Loucy (cell line): ENCODE results near the gene ETAA1.

Experiments
- H2AFZ ChIP-seq: fragments of 200-600 bp; sonication (generic); 2 replicates; pipeline ENCODE4 v1.6.0; 2016; ENCODE audit warnings: antibody characterized with exemption, mild to moderate bottlenecking, low read length, moderate library complexity
- H3F3A ChIP-seq: fragments of 200-600 bp; 2 replicates; pipeline ENCODE4 v1.6.0; 2016; ENCODE audit warnings: antibody characterized with exemption, low read depth, mild to moderate bottlenecking
- H3K27me3 ChIP-seq: fragments of 200-600 bp; sonication (generic); 2 replicates; pipeline ENCODE4 v1.6.1; 2014; ENCODE audit warnings: low read length, mild to moderate bottlenecking; ENCODE audit not compliant: insufficient read depth, poor library complexity, severe bottlenecking
- H3K36me3 ChIP-seq: fragments of 200-600 bp; sonication (generic); 2 replicates; pipeline ENCODE4 v1.6.1; 2016; ENCODE audit warnings: low read length; ENCODE audit not compliant: insufficient read depth
- H3K4me1 ChIP-seq: fragments of 200-600 bp; sonication (generic); 2 replicates; pipeline ENCODE4 v1.5.1; 2014; ENCODE audit warnings: low read length, mild to moderate bottlenecking; ENCODE audit not compliant: insufficient read depth, poor library complexity, severe bottlenecking
- H3K4me2 ChIP-seq: fragments of 200-600 bp; sonication (generic); 2 replicates; pipeline ENCODE4 v1.6.0; 2014; ENCODE audit warnings: antibody characterized with exemption, low read length, low read depth, mild to moderate bottlenecking; ENCODE audit not compliant: poor library complexity, severe bottlenecking
- H3K4me3 ChIP-seq: fragments of 200-600 bp; sonication (generic); 2 replicates; pipeline ENCODE4 v1.5.1; 2014; ENCODE audit warnings: low read length, mild to moderate bottlenecking, mixed read lengths; ENCODE audit not compliant: poor library complexity, severe bottlenecking
- H3K79me2 ChIP-seq: fragments of 200-600 bp; sonication (generic); 2 replicates; pipeline ENCODE4 v1.6.1; 2014; ENCODE audit warnings: low read length; ENCODE audit not compliant: insufficient read depth
- H3K9ac ChIP-seq: fragments of 200-600 bp; sonication (generic); 2 replicates; pipeline ENCODE4 v1.6.0; 2014; ENCODE audit warnings: mild to moderate bottlenecking, low read depth, low read length, moderate library complexity; ENCODE audit not compliant: poor library complexity, severe bottlenecking
- H3K9me2 ChIP-seq: fragments of 200-600 bp; sonication (generic); replicated peaks from 2 replicates; pipeline ENCODE4 v1.6.1; 2016; ENCODE audit warnings: low read depth, low read length, mixed read lengths
- H3K9me3 ChIP-seq: fragments of 200-600 bp; sonication (generic); 2 replicates; pipeline ENCODE4 v1.6.1; 2014; ENCODE audit warnings: mild to moderate bottlenecking, antibody characterized with exemption, low read length, low read depth; ENCODE audit not compliant: insufficient read depth
- H4K20me1 ChIP-seq: fragments of 200-600 bp; sonication (generic); 2 replicates; pipeline ENCODE4 v1.6.0; 2014; ENCODE audit warnings: antibody characterized with exemption, low read length, mild to moderate bottlenecking; ENCODE audit not compliant: insufficient read depth, poor library complexity, severe bottlenecking
- EZH2phosphoT487 ChIP-seq: fragments of 200-600 bp; IDR thresholded peaks from 2 replicates; pipeline ENCODE4 v1.6.1; 2018; ENCODE audit warnings: antibody characterized with exemption, mild to moderate bottlenecking, moderate library complexity, borderline replicate concordance
- TF ChIP-seq, protein P1 (sequence below): fragments of 200-600 bp; sonication (generic); conservative IDR thresholded peaks from 2 replicates; pipeline ENCODE4 v1.5.1; 2014; ENCODE audit warnings: mild to moderate bottlenecking, antibody characterized with exemption, low read length

The ETAA1 gene

DNA sequence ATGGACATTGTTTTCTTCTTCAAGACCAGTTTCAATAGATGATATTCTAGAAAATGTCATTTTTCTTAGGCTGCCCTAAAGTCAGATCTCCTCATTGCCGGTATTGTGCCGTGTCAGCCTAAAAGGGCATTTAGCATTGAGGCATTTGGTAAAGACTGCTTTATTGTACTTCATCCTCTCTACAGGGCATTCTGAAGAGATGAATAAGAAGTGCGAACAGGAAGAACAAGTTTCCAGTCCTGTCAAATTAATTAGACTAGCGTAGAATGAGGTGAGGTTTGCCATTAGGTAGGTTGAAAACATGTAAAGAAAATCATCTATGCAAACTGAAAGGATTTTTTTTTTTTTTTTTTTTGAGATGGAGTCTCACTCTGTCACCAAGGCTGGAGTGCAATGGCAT is 60.6 kb downstream of the ETAA1 start:
- no peak overlapping the region for H3K4me2 ChIP-seq
- no peaks in the 10 kb centered on the region for H3F3A ChIP-seq
- H3K79me2 ChIP-seq: no peaks in the 10 kb centered on the region
- H4K20me1 ChIP-seq: no peaks in the 10 kb centered on the region
- 0 out of 2 replicates have a peak, but pooled peaks cover 2% of the 10 kb centered on the region for H3K9me2 ChIP-seq
- H3K36me3 ChIP-seq: no peaks in the 10 kb centered on the region
- no peaks in the 10 kb centered on the region for H3K9me3 ChIP-seq
- H3K4me1 ChIP-seq: no peaks in the 10 kb centered on the region
- H3K4me3 ChIP-seq: no peak overlapping the region
- no peaks in the 10 kb centered on the region for H3K27me3 ChIP-seq
- no peak overlapping the region for H3K9ac ChIP-seq
- no peak overlapping the region for H2AFZ ChIP-seq
- TF ChIP-seq, protein P1, sequence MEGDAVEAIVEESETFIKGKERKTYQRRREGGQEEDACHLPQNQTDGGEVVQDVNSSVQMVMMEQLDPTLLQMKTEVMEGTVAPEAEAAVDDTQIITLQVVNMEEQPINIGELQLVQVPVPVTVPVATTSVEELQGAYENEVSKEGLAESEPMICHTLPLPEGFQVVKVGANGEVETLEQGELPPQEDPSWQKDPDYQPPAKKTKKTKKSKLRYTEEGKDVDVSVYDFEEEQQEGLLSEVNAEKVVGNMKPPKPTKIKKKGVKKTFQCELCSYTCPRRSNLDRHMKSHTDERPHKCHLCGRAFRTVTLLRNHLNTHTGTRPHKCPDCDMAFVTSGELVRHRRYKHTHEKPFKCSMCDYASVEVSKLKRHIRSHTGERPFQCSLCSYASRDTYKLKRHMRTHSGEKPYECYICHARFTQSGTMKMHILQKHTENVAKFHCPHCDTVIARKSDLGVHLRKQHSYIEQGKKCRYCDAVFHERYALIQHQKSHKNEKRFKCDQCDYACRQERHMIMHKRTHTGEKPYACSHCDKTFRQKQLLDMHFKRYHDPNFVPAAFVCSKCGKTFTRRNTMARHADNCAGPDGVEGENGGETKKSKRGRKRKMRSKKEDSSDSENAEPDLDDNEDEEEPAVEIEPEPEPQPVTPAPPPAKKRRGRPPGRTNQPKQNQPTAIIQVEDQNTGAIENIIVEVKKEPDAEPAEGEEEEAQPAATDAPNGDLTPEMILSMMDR: no peak
- no peak for TF ChIP-seq EZH2phosphoT487

DNA sequence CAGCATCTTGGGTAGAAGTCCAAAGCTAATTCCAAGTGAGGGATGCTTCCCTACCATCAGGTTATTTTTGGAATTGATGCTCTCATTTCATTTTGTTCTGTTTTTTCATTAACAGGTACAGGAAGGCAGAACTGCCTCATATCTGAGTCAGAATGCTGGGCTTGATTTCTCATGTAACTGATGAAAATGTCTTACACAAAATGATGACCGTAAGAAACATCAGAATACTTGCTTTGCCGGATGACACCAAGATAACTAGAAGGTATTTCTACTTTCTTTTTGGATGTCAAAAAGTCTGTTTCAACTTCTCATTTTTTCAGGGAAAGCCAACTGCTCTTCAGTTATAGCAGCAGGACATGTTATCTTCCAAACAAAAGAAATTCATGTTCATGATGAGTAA is 62.6 kb downstream of the ETAA1 start:
- Histone ChIP-seq H3K4me2 (no peak overlapping the region), H3K9ac (no peak overlapping the region), H3F3A (no peaks in the 10 kb centered on the region), H3K4me3 (no peak overlapping the region), H3K9me2 (0 out of 2 replicates have a peak, but pooled peaks cover 2% of the 10 kb centered on the region), H3K4me1 (no peaks in the 10 kb centered on the region), H3K79me2 (no peaks in the 10 kb centered on the region), H3K9me3 (no peaks in the 10 kb centered on the region), H2AFZ (no peak overlapping the region), H3K27me3 (no peaks in the 10 kb centered on the region), H3K36me3 (no peaks in the 10 kb centered on the region), H4K20me1 (no peaks in the 10 kb centered on the region)
- TF ChIP-seq, protein P1: no peak
- no peak for TF ChIP-seq EZH2phosphoT487
